Osteoblast (primary cell): ENCODE data around the gene RCAN1. TPM values are rescaled to one million over a fixed set of nuclear protein-coding genes. Genes with fewer than 3 reads are reported as not detected.
"Not testable (repeated sequence)": the region's sequence is repeated elsewhere in the genome, so short reads cannot be mapped to it uniquely, and the experiment has no call there.

Source experiments
- DNase-seq: peaks from one replicate; pipeline ENCODE4 v3.0.0; 2011; ENCODE audit warnings: low spot score, mixed read lengths; ENCODE audit not compliant: insufficient read length; ENCODE audit errors: missing footprints
- H2AFZ ChIP-seq: 2 replicates; pipeline ENCODE4 v1.6.0; 2011; ENCODE audit warnings: mild to moderate bottlenecking, low read length
- H3K27ac ChIP-seq: 2 replicates; pipeline ENCODE4 v1.5.1; 2011; ENCODE audit warnings: mild to moderate bottlenecking, low read depth, low read length, moderate library complexity
- H3K27me3 ChIP-seq: 2 replicates; pipeline ENCODE4 v1.6.0; 2012; ENCODE audit warnings: mild to moderate bottlenecking, control low read depth, inconsistent platforms, low read length, moderate library complexity; ENCODE audit not compliant: insufficient read depth
- H3K36me3 ChIP-seq: 2 replicates; pipeline ENCODE4 v1.5.1; 2011; ENCODE audit warnings: mild to moderate bottlenecking, low read length, control low read depth, moderate library complexity; ENCODE audit not compliant: insufficient read depth
- H3K4me1 ChIP-seq: 2 replicates; pipeline ENCODE4 v1.5.1; 2011; ENCODE audit warnings: mild to moderate bottlenecking, low read length, control low read depth, moderate library complexity; ENCODE audit not compliant: insufficient read depth
- H3K4me2 ChIP-seq: 2 replicates; pipeline ENCODE4 v1.6.0; 2011; ENCODE audit warnings: mild to moderate bottlenecking, low read length; ENCODE audit not compliant: insufficient read depth
- H3K4me3 ChIP-seq: fragments of 200-600 bp; sonication (generic); 3 replicates; pipeline ENCODE4 v1.5.1; 2012; ENCODE audit warnings: mild to moderate bottlenecking, low read length, inconsistent platforms; ENCODE audit not compliant: insufficient read depth
- H3K79me2 ChIP-seq: 2 replicates; pipeline ENCODE4 v1.6.0; 2012; ENCODE audit warnings: mild to moderate bottlenecking, low read length, control low read depth, inconsistent platforms; ENCODE audit not compliant: insufficient read depth
- H3K9me3 ChIP-seq: 2 replicates; pipeline ENCODE4 v1.5.1; 2011; ENCODE audit warnings: low read depth, low read length, control low read depth
- H4K20me1 ChIP-seq: 2 replicates; pipeline ENCODE4 v1.6.0; 2012; ENCODE audit warnings: mild to moderate bottlenecking, low read length, control low read depth; ENCODE audit not compliant: insufficient read depth
- total RNA-seq: library from RNA; depleted of rRNA; stranded (reverse); fragments of >200 nt; gene quantifications from 2 replicates; pipeline ENCODE4 v1.2.3, GENCODE V29; 2012
- TF ChIP-seq, protein P1 (sequence below): IDR thresholded peaks from 2 replicates; pipeline ENCODE4 v1.5.1; 2011; ENCODE audit warnings: mild to moderate bottlenecking, low read depth, low read length, moderate library complexity; ENCODE audit errors: extremely low read depth

Gene RCAN1
- total RNA-seq, 1 donor, result 103 TPM

DNA sequence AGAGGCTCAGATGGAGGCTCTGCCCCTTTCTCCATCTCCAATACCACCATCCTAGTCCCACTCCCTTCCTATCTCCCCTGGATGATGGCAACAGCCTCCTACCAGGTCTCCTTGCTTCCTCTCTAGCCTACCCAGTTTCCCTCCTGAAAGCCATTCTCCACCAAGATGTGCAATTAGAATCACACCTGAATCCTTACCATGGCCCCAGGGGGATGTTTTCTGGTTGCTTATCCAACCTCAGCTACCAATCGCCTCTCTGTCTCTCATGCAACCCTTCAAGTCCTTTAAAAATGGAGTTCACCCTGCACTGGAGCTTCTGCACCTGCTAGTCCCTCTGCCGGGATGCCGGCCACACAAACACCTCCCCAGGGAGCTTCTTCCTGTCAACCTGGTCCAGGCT is 2.9 kb downstream of the RCAN1 start:
- no peak for DNase-seq

DNA sequence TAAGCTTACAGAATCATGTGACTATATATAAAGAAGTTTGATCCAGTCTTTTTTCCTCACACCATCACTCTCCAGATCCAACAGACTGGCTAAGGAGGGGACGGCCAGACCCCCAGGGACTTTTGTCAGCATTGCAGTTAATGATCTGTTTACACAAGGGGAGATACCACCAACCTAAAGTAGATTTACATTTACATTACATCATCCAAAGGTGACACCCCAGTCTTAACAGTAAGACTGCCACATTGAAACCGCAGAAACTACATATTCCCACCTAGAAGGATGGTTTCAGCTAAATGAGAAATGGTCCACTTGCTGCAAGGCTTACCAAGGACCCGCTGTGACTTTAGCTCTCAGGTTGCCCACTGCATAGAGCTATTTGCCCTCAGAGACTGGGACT is 3.4 kb downstream of the RCAN1 start:
- peaks cover 24% of the 10 kb centered on the region for H3K79me2 ChIP-seq
- H3K4me1 ChIP-seq, result peaks cover 9% of the 10 kb centered on the region
- DNase-seq, result no peak
- no peaks in the 10 kb centered on the region for H3K27me3 ChIP-seq
- TF ChIP-seq, protein P1, sequence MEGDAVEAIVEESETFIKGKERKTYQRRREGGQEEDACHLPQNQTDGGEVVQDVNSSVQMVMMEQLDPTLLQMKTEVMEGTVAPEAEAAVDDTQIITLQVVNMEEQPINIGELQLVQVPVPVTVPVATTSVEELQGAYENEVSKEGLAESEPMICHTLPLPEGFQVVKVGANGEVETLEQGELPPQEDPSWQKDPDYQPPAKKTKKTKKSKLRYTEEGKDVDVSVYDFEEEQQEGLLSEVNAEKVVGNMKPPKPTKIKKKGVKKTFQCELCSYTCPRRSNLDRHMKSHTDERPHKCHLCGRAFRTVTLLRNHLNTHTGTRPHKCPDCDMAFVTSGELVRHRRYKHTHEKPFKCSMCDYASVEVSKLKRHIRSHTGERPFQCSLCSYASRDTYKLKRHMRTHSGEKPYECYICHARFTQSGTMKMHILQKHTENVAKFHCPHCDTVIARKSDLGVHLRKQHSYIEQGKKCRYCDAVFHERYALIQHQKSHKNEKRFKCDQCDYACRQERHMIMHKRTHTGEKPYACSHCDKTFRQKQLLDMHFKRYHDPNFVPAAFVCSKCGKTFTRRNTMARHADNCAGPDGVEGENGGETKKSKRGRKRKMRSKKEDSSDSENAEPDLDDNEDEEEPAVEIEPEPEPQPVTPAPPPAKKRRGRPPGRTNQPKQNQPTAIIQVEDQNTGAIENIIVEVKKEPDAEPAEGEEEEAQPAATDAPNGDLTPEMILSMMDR, result no peak
- no peak overlapping the region for H3K4me3 ChIP-seq
- no peak overlapping the region for H2AFZ ChIP-seq
- no peaks in the 10 kb centered on the region for H3K9me3 ChIP-seq
- no peak overlapping the region for H3K4me2 ChIP-seq
- H3K27ac ChIP-seq, result no peak overlapping the region
- no peaks in the 10 kb centered on the region for H3K36me3 ChIP-seq
- peaks cover 2% of the 10 kb centered on the region for H4K20me1 ChIP-seq

More for the DNA sequence above, 2.9 kb downstream of the RCAN1 start:
- no peak overlapping the region for H3K4me3 ChIP-seq
- H3K27ac ChIP-seq, result no peak overlapping the region
- TF ChIP-seq, protein P1, result no peak
- no peaks in the 10 kb centered on the region for H3K36me3 ChIP-seq
- no peak overlapping the region for H2AFZ ChIP-seq
- no peaks in the 10 kb centered on the region for H3K9me3 ChIP-seq
- no peaks in the 10 kb centered on the region for H3K27me3 ChIP-seq
- H4K20me1 ChIP-seq, result peaks cover 2% of the 10 kb centered on the region
- no peak overlapping the region for H3K4me2 ChIP-seq
- peaks cover 24% of the 10 kb centered on the region for H3K79me2 ChIP-seq
- H3K4me1 ChIP-seq, result peaks cover 9% of the 10 kb centered on the region

- no peak for DNase-seq
- H3K4me2 ChIP-seq, result no peak overlapping the region
- peaks cover 24% of the 10 kb centered on the region for H3K79me2 ChIP-seq
- no peak overlapping the region for H3K27ac ChIP-seq
- no peaks in the 10 kb centered on the region for H3K27me3 ChIP-seq
- peaks cover 9% of the 10 kb centered on the region for H3K4me1 ChIP-seq
- TF ChIP-seq, protein P1, result no peak
- no peak overlapping the region for H3K4me3 ChIP-seq
- H3K36me3 ChIP-seq, result no peaks in the 10 kb centered on the region
- no peaks in the 10 kb centered on the region for H3K9me3 ChIP-seq
- H4K20me1 ChIP-seq, result peaks cover 2% of the 10 kb centered on the region
- no peak overlapping the region for H2AFZ ChIP-seq
Measured at GRCh38 chr21:34609933-34610549, 4.9 kb downstream of the RCAN1 start.

DNA sequence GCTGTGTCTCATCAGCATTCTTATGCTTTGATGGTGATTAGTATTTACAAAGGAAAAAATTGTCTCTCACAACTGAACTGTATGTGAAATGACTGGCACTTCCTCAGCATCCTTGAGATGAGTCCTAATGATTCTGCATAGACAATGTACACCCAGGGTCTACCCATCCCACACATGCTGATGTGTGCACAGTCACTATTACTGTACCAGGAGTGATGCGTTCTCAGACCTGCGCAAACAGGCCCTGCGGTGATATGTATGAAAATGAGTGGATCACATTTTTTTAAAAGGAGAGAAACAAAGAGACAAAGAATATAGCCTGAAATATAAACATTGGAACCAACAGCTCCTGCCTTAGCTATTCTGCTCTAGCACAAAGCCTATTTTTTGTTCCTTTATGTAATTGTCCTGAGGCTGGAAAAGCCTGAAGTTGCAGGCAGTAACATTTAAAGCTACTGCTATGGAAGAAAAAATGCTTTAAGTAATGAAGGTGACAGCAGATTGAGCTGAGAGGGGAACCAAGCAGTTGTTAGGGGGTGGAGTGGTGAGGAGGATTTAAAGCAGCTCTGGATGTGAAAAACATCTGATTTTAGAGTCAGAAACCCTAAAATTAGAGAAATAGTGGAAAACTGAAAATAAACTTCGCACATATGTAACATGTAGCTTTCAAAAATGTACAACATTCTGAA is 5.5 kb downstream of the RCAN1 start:
- TF ChIP-seq, protein P1, result no peak
- peaks cover 9% of the 10 kb centered on the region for H3K4me1 ChIP-seq

DNA sequence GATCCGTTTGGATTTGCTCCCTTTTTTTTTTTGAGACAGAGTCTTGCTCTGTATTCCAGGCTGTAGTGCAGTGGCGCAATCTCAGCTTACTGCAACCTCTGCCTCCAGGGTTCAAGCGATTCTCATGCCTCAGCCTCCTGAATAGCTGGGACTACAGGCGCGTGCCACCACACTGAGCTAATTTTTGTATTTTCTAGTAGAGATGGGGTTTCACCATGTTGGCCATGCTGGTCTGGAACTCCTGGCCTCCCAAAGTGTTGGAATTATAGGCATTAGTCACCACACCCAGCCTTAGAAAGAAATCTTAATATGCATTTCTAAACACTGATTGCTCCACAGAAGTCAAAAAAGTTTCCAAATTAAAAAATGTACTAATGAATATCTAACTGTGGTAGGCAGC is 7.5 kb downstream of the RCAN1 start:
- not testable (repeated sequence) for H3K4me2 ChIP-seq, H3K27me3 ChIP-seq, H3K27ac ChIP-seq, H3K4me3 ChIP-seq, DNase-seq, H4K20me1 ChIP-seq, H3K36me3 ChIP-seq, H2AFZ ChIP-seq, H3K4me1 ChIP-seq, H3K9me3 ChIP-seq
- H3K79me2 ChIP-seq, result peaks cover 19% of the 10 kb centered on the region

More for the DNA sequence above, 5.5 kb downstream of the RCAN1 start:
- Histone ChIP-seq H3K27ac (no peak overlapping the region), H3K27me3 (no peaks in the 10 kb centered on the region), H3K4me2 (no peak overlapping the region), H3K36me3 (no peaks in the 10 kb centered on the region), H2AFZ (no peak overlapping the region), H3K79me2 (peaks cover 24% of the 10 kb centered on the region), H3K4me3 (no peak overlapping the region), H4K20me1 (peaks cover 2% of the 10 kb centered on the region), H3K9me3 (no peaks in the 10 kb centered on the region)
- DNase-seq, result no peak
